T-helper 22 cell (primary cell): ENCODE measurements around the gene APLNR.

Source experiments
- DNase-seq: peaks from one replicate; pipeline ENCODE4 v3.0.0-alpha.2; 2020; ENCODE audit warnings: low read depth

APLNR gene

GRCh38 chr11:57216463-57216862 is 20.6 kb downstream of the APLNR start:
- DNase-seq = no peak

DNA sequence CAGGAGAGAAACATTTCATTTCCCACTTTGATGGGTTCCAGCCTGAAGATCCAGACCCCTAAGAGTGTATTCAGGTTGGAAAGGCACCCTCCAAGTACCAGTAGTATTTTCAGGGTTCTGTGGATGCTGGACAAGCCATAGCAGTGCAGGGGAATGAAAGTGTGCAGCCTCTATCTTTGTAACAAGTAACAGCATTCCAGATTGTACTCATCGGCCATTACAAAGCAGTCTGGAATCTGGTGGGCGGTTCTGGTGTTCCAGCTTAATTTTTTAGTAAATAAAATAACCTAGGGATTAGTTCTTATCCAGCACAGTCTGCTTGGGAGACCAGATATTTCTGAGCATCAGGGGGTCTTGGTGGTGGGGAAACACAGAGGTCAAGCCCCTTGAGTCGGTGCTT is 22.6 kb downstream of the APLNR start:
- DNase-seq = no peak

DNA sequence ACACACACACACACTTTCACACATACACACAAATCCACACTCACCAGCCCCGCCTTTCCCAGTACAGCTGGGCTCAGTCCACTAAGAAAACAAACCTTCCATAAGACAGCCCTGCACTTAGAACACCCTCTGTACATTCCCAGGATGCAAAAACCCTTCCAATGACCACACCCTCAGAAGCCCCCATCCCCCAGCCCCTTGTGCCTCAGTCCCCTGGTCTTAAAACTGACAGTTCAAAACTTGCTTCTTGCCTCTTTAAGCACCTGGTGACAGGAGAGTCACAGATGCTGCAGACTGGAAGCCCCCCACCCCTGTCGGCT is 23.0 kb downstream of the APLNR start:
- no peak for DNase-seq

DNA sequence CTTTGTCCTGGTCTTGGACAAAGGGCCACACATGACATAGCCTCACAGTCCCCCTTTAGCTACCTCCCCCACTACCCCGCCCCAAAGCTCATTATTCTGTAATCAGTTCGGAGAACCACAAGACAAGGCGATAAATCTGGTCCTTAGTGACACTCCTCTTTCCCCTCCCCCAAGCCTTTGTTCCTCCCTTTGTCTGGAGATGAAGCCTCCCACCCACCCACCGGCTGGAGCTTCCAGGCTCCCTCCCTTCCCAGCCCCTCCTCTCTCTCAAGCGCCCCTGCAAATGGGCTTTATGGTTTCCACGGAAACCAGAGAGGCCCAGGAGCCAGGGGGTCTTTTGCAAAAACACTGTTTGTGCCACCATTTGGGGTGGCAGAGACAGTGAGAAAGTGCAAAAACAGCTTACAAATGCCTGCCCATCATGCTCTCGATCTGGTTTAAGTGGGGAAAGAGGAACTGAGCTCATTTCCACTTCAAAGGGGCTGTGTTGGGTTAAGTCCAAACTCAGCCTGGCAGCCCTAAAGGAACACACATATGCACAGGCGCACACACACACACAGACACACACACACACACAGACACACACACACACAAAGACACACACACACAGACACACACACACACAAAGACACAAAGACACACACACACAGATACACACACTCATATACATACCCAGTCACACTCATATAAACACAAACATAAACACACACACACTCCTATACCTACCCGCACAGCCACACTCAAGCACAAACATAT is 23.5 kb downstream of the APLNR start:
- no peak for DNase-seq

GRCh38 chr11:57210781-57211180 is 26.3 kb downstream of the APLNR start:
- DNase-seq = no peak

DNA sequence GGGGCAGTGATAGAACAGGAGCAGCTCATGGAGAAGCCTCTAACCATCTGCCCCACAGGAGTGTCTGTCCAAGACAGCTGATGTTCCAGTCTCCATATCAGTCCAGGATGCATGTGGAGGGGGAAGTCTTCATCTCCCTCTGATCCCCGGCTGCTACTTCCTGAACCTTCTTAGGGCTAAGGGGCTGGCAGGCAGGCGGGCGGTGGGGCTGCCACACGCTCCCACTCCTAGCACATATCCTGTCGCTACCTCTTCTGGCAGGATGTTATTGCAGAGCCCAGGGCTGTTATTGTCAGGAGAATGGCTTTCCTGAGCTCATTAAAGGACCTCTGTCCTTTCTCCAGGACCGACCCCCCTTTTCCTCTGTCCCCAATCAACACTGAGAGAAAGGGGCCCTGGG is 29.9 kb downstream of the APLNR start:
- DNase-seq = no peak

- no peak for DNase-seq
Observed at GRCh38 chr11:57205041-57205641, 31.9 kb downstream of the APLNR start.

DNA sequence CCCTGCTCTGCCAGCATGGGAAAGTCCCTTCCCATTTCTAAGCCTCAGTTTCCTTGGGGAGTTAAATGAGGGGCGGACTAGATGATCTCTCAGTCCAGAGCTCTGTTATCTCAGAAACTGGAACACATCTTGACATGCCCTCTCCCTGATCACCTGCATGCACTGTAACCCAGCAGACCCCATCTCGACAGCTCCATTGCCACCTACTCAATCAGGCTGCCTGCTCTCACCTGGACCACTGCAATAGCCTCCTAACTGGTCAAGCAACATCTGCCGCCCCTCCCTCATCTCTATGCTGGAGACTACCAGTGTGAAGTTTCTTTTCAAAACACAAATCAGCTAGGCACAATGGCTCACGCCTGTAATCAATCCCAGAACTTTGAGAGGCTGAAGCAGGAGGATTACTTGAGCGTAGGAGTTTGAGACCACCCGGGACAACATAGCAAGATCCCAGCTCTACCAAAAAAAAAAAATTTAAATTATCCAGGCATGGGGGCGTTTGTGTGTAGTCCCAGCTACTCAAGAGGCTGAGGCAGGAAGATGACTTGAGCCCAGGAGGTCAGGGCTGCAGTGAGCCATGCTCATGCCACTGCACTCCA is 33.1 kb downstream of the APLNR start:
- no peak for DNase-seq

DNA sequence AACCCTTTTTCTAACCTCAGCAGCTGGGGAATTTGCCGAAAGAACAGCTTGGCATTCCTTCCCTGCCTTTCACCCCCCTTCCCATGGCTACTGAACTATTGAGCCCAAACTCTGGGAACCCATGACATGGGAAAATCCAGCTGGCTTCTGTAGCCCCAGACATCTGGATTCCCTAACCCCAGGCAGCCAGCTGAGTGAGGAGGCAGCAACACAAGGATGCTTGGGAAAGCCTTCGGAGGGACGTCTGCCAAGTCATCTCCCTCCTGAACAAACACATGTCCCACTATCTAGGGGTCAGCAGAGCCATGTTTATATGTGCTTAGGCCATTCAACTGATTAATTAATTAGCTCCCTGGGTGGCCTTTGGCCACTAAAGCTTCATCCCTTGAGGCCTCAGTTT is 33.7 kb downstream of the APLNR start:
- no peak for DNase-seq

GRCh38 chr11:57202281-57202680 is 34.8 kb downstream of the APLNR start:
- no peak for DNase-seq

- no peak for DNase-seq
Observed at GRCh38 chr11:57200917-57201316, 36.1 kb downstream of the APLNR start.

- DNase-seq = no peak
Observed at GRCh38 chr11:57199330-57199729, 37.7 kb downstream of the APLNR start.

DNA sequence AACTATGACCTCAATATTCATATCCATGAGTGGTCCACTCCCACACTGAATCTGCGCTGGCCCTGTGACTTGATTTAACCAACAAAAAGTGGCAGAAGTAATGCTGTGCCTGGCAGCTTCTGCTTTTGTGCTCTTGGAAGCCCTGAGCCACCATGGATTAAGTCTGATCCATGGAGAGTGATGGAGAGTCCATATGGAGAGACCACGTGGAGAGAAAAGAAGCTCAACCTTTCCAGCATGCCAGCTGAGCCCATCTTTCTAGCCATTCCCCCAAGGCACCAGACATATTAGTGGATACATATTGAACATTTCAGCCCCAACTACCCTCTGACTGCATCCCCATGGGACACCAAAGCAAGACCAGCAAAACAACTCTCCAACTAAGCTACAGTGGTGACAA is 39.3 kb downstream of the APLNR start:
- DNase-seq = no peak

DNA sequence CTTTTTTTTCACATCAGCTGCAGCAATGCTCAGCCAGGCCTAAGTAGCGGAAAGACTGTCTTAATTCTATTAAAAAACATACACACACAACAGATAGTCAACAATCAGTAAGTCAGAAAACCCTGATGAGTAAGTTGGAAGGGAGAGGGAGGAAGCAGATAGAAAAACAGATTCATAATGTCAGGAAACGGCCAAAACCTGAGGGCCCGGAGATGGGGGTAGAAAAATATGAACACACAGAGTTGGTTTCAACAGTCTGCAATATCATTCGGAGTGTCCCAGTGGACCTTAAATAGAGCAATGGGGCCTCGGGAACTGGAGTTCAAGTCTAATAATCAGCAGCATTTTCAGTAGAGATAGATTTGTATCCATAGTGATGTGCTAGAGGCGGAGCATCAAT is 40.5 kb downstream of the APLNR start:
- DNase-seq = no peak

- no peak for DNase-seq
Observed at GRCh38 chr11:57192316-57192715, 44.7 kb downstream of the APLNR start.

- DNase-seq = no peak
Observed at GRCh38 chr11:57191311-57192219, 45.5 kb downstream of the APLNR start.

- no peak for DNase-seq
Observed at GRCh38 chr11:57190548-57190947, 46.5 kb downstream of the APLNR start.
